Measurements from ENCODE around the gene MRGPRX2.

Gene MRGPRX2

GRCh38 chr11:19083166-19083565, 22.6 kb upstream of the MRGPRX2 start:
- Histone ChIP-seq H3K4me3 (IDR thresholded peaks at IDR 0.05; ENCODE audit: insufficient read depth, low read depth, low read length) (no peak overlapping the region), H3K27me3 (ENCODE audit: insufficient read depth, low read depth) (no peaks in the 10 kb centered on the region), H3K4me1 (ENCODE audit: low read depth, poor library complexity, severe bottlenecking) (no peaks in the 10 kb centered on the region), H2AFZ (ENCODE audit: low read depth) (no peak overlapping the region), H4K20me1 (ENCODE audit: insufficient read depth) (no peaks in the 10 kb centered on the region), H3K9ac (no peak overlapping the region), H3K27ac (no peak overlapping the region), H3K4me2 (no peak overlapping the region), H3K36me3 (ENCODE audit: insufficient read depth) (no peaks in the 10 kb centered on the region), H3K79me2 (ENCODE audit: insufficient read depth, low read depth) (no peaks in the 10 kb centered on the region)
- no peak for TF ChIP-seq CTCF (conservative IDR thresholded peaks at IDR 0.05; ENCODE audit: low read depth, low read length)

- Histone ChIP-seq H3K79me2 (ENCODE audit: insufficient read depth, low read depth) (no peaks in the 10 kb centered on the region), H3K27ac (no peak overlapping the region), H3K27me3 (ENCODE audit: insufficient read depth, low read depth) (no peaks in the 10 kb centered on the region), H3K9ac (no peak overlapping the region), H3K4me2 (no peak overlapping the region), H2AFZ (ENCODE audit: low read depth) (no peak overlapping the region), H3K4me1 (ENCODE audit: low read depth, poor library complexity, severe bottlenecking) (no peaks in the 10 kb centered on the region), H3K36me3 (ENCODE audit: insufficient read depth) (no peaks in the 10 kb centered on the region), H3K4me3 (IDR thresholded peaks at IDR 0.05; ENCODE audit: insufficient read depth, low read depth, low read length) (no peak overlapping the region), H4K20me1 (ENCODE audit: insufficient read depth) (no peaks in the 10 kb centered on the region)
- no peak for TF ChIP-seq CTCF (conservative IDR thresholded peaks at IDR 0.05; ENCODE audit: low read depth, low read length)
These were observed 20.1 kb upstream of the MRGPRX2 start for GRCh38 chr11:19080579-19080993.

- Histone ChIP-seq H4K20me1 (ENCODE audit: insufficient read depth) (no peaks in the 10 kb centered on the region), H3K4me3 (IDR thresholded peaks at IDR 0.05; ENCODE audit: insufficient read depth, low read depth, low read length) (no peak overlapping the region), H3K4me1 (ENCODE audit: low read depth, poor library complexity, severe bottlenecking) (no peaks in the 10 kb centered on the region), H3K27ac (no peak overlapping the region), H3K79me2 (ENCODE audit: insufficient read depth, low read depth) (no peaks in the 10 kb centered on the region), H3K36me3 (ENCODE audit: insufficient read depth) (no peaks in the 10 kb centered on the region), H3K9ac (no peak overlapping the region), H3K4me2 (no peak overlapping the region), H2AFZ (ENCODE audit: low read depth) (no peak overlapping the region), H3K27me3 (ENCODE audit: insufficient read depth, low read depth) (no peaks in the 10 kb centered on the region)
- no peak for TF ChIP-seq CTCF (conservative IDR thresholded peaks at IDR 0.05; ENCODE audit: low read depth, low read length)
These were observed 19.3 kb upstream of the MRGPRX2 start for GRCh38 chr11:19079643-19080440.

GRCh38 chr11:19077965-19078364, 17.4 kb upstream of the MRGPRX2 start:
- Histone ChIP-seq H3K9ac (no peak overlapping the region), H3K27me3 (ENCODE audit: insufficient read depth, low read depth) (no peaks in the 10 kb centered on the region), H2AFZ (ENCODE audit: low read depth) (no peak overlapping the region), H3K36me3 (ENCODE audit: insufficient read depth) (no peaks in the 10 kb centered on the region), H3K4me1 (ENCODE audit: low read depth, poor library complexity, severe bottlenecking) (no peaks in the 10 kb centered on the region), H3K79me2 (ENCODE audit: insufficient read depth, low read depth) (no peaks in the 10 kb centered on the region), H3K4me2 (no peak overlapping the region), H3K27ac (no peak overlapping the region), H4K20me1 (ENCODE audit: insufficient read depth) (no peaks in the 10 kb centered on the region), H3K4me3 (IDR thresholded peaks at IDR 0.05; ENCODE audit: insufficient read depth, low read depth, low read length) (no peak overlapping the region)
- no peak for TF ChIP-seq CTCF (conservative IDR thresholded peaks at IDR 0.05; ENCODE audit: low read depth, low read length)

Measured in KMS-11 (cell line).